ENCODE results near the gene PDYN.

DNA sequence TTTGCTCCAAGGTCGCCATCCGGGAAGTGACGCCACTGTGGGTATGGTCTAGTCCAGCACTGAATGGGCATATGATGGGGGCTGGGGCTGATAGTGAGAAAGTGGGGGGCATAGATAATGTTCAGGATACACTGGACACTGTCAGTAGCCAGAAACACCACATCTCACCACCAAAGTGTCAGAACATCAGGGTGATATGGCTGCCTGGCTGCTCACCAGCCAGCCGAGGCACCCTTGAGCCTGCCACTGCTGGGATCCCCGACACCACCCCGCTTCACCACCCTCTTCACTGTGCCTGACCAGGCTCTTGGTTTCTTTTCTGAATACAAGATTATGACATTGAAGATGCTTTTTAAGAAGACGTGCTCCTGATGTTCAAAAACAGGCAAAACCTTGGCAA is 51.8 kb downstream of the PDYN start:
- TF ChIP-seq, protein P1, sequence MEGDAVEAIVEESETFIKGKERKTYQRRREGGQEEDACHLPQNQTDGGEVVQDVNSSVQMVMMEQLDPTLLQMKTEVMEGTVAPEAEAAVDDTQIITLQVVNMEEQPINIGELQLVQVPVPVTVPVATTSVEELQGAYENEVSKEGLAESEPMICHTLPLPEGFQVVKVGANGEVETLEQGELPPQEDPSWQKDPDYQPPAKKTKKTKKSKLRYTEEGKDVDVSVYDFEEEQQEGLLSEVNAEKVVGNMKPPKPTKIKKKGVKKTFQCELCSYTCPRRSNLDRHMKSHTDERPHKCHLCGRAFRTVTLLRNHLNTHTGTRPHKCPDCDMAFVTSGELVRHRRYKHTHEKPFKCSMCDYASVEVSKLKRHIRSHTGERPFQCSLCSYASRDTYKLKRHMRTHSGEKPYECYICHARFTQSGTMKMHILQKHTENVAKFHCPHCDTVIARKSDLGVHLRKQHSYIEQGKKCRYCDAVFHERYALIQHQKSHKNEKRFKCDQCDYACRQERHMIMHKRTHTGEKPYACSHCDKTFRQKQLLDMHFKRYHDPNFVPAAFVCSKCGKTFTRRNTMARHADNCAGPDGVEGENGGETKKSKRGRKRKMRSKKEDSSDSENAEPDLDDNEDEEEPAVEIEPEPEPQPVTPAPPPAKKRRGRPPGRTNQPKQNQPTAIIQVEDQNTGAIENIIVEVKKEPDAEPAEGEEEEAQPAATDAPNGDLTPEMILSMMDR (optimal IDR thresholded peaks at IDR 0.05 in 1 of 3, IDR thresholded peaks at IDR 0.05 in 1 of 3, conservative IDR thresholded peaks at IDR 0.05 in 1 of 3; ENCODE audit: extremely low read depth in 1 of 3, insufficient read depth in 2 of 3, low read length in 3 of 3): no peak
- TF ChIP-seq EZH2 (IDR thresholded peaks at IDR 0.05; ENCODE audit: low read length): no peak

Measured in keratinocyte (primary cell).